Sigmoid colon (tissue), 7 donors: ENCODE data around the gene ANKRD45. TPM values are rescaled to one million over a fixed set of nuclear protein-coding genes. Genes with fewer than 3 reads are reported as not detected.
"Not testable (repeated sequence)": the region's sequence is repeated elsewhere in the genome, so short reads cannot be mapped to it uniquely, and the experiment has no call there.

Experiments
- DNase-seq: peaks from one replicate; pipeline ENCODE4 v3.0.0-alpha.2; 2019
- H3K27ac ChIP-seq, 4 donors: fragments of 200-600 bp; sonication (generic); one replicate each; pipeline ENCODE4 v1.5.1; 2016 to 2019; ENCODE audit warnings: mild to moderate bottlenecking in 1 of 4
- H3K27me3 ChIP-seq, 3 donors: fragments of 200-600 bp; sonication (generic); one replicate each; pipeline ENCODE4 v1.5.1; 2019; ENCODE audit warnings: mild to moderate bottlenecking in 1 of 3
- H3K36me3 ChIP-seq, 4 donors: fragments of 200-600 bp; sonication (generic); one replicate each; pipeline ENCODE4 v1.5.1; 2016 to 2019
- H3K4me1 ChIP-seq, 4 donors: fragments of 200-600 bp; sonication (generic); one replicate each; pipeline ENCODE4 v1.5.1; 2017 to 2019
- H3K4me3 ChIP-seq, 4 donors: fragments of 200-600 bp; sonication (generic); one replicate each; pipeline ENCODE4 v1.5.1; 2017 to 2019; ENCODE audit warnings: mild to moderate bottlenecking in 2 of 4, moderate library complexity in 1 of 4
- H3K9me3 ChIP-seq, 4 donors: fragments of 200-600 bp in 3 of 4; sonication (generic) in 3 of 4; one replicate each; pipeline versions ENCODE4 v1.5.1 to v1.6.1; 2013 to 2019
- EP300 ChIP-seq, 4 donors: sonication (generic); formaldehyde crosslinking; IDR thresholded peaks; one replicate each; pipeline ENCODE4 v1.6.1; 2017; ENCODE audit warnings: antibody characterized with exemption in 4 of 4
- POLR2A ChIP-seq, 2 donors: fragments of 450-650 bp; IDR thresholded peaks; one replicate each; pipeline ENCODE4 v1.6.1; 2016; ENCODE audit warnings: antibody characterized with exemption in 2 of 2, mild to moderate bottlenecking in 2 of 2, moderate library complexity in 2 of 2
- POLR2AphosphoS5 ChIP-seq, 4 donors: sonication (generic); formaldehyde crosslinking; IDR thresholded peaks; one replicate each; pipeline ENCODE4 v1.6.1; 2017; ENCODE audit warnings: antibody characterized with exemption in 4 of 4
- WGBS, 2 donors: extraction: QIAGEN DNeasy Blood & Tissue Kit; methylation state at CpG; one replicate each; pipeline ENCODE4 v1.1.7; 2013; 5-methylcytosine and 5-hydroxymethylcytosine counted together
- intact Hi-C: fragments of 100-400 bp; cut with DNase I; formaldehyde crosslinking; loops from one replicate; pipeline ENCODE4 v1.15.1; 2023
- polyA plus RNA-seq, 3 donors: library from polyadenylated mRNA; stranded (reverse); fragments of 200-250 nt; gene quantifications; one replicate each; pipeline ENCODE4 v1.2.3, GENCODE V29; 2013
- total RNA-seq, 4 donors: library from RNA; depleted of rRNA; stranded (reverse); fragments of >200 nt; gene quantifications; one replicate each; pipeline ENCODE4 v1.1.0, GENCODE V29; 2016
- TF ChIP-seq, protein P1 (sequence below), 4 experiments: fragments of 450-650 bp in 3 of 4; fragments of 200-600 bp in 1 of 4; IDR thresholded peaks; one replicate each; pipeline ENCODE4 v1.5.1; 2016 to 2019; ENCODE audit warnings: antibody characterized with exemption in 4 of 4, mild to moderate bottlenecking in 3 of 4, moderate library complexity in 2 of 4
- donor health status: healthy with polysubstance abuse.
- donor health status: Bipolar disorder and iron deficiency.
- donor health status: healthy.

Gene ANKRD45
- total and polyA plus RNA-seq, 7 donors = 0.27 to 0.92 (median 0.41) TPM; not detected in 2

DNA sequence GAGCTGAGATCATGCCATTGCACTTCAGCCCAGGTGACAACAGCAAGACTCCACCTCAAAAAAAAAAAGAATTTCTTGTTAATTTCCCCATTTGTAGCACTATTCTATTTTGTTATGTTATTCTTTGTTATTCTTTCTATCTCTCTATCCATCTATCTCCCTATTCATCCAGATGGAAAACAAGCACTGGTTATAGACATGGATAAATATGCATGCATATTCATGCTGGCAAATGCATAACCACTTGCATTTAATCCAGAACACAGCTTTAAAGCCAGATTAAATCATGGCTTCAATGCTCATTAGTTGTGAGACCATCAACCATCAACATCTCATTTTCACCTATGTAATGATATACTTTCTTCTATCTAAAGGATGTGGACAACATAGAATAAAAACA, 23.6 kb upstream of the ANKRD45 start:
- TF ChIP-seq, protein P1, sequence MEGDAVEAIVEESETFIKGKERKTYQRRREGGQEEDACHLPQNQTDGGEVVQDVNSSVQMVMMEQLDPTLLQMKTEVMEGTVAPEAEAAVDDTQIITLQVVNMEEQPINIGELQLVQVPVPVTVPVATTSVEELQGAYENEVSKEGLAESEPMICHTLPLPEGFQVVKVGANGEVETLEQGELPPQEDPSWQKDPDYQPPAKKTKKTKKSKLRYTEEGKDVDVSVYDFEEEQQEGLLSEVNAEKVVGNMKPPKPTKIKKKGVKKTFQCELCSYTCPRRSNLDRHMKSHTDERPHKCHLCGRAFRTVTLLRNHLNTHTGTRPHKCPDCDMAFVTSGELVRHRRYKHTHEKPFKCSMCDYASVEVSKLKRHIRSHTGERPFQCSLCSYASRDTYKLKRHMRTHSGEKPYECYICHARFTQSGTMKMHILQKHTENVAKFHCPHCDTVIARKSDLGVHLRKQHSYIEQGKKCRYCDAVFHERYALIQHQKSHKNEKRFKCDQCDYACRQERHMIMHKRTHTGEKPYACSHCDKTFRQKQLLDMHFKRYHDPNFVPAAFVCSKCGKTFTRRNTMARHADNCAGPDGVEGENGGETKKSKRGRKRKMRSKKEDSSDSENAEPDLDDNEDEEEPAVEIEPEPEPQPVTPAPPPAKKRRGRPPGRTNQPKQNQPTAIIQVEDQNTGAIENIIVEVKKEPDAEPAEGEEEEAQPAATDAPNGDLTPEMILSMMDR (IDR thresholded peaks at IDR 0.05) = no peak
- TF ChIP-seq POLR2A (IDR thresholded peaks at IDR 0.05) = no peak
- TF ChIP-seq POLR2AphosphoS5 (IDR thresholded peaks at IDR 0.05) = no peak
- TF ChIP-seq EP300 (IDR thresholded peaks at IDR 0.05) = no peak
- Histone ChIP-seq H3K4me1 (no peaks in the 10 kb centered on the region), H3K27ac (no peak overlapping the region)

DNA sequence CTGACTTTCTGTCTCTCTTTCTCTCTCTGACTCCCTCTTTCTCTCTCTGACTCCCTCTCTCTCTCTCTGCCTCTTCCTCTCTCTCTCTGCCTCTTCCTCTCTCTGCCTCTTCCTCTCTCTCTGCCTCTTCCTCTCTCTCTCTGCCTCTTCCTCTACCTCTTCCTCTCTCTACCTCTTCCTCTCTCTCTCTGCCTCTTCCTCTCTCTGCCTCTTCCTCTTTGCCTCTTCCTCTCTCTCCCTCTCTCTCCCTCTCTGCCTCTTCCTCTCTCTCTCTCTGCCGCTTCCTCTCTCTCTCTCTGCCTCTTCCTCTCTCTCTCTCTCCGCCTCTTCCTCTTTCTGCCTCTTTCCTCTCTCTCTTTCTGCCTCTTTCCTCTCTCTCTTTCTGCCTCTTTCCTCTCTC, 18.6 kb upstream of the ANKRD45 start:
- TF ChIP-seq POLR2A (IDR thresholded peaks at IDR 0.05) (no peak), POLR2AphosphoS5 (IDR thresholded peaks at IDR 0.05) (no peak), EP300 (IDR thresholded peaks at IDR 0.05) (no peak)
- TF ChIP-seq, protein P1 (IDR thresholded peaks at IDR 0.05) = no peak
- intact Hi-C loops = no loop called here

More for the DNA sequence above, 23.6 kb upstream of the ANKRD45 start:
- Histone ChIP-seq H3K4me3 (no peak overlapping the region), H3K36me3 (no peaks in the 10 kb centered on the region), H3K9me3 (no peaks in the 10 kb centered on the region), H3K27me3 (no peaks in the 10 kb centered on the region)
- DNase-seq = no peak
- intact Hi-C loops = no loop called here

DNA sequence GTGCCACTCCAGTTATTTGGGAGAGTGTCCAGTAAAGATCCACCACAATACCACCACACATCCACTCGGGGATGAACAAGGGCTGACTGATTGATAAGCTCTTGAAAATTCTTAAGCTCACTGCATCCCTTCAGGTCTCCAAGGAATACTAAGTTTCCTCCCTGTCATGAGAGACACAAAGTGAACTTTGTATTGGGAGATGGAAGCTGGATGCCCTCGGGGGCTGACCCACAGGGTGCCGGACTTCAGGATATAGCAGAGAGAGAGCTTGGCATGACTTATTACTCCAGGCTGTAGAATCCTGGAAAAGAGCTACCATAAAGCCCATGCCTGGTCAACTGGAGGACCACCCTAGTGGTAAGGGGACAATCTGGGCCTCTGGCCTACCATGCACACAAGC, 15.5 kb upstream of the ANKRD45 start:
- H3K4me1 ChIP-seq, H3K9me3 ChIP-seq, H3K27me3 ChIP-seq, H3K4me3 ChIP-seq, intact Hi-C loops, H3K36me3 ChIP-seq, DNase-seq, H3K27ac ChIP-seq: not testable (repeated sequence)
- 89 to 92% methylated on average over 3 of the region's 3 CpGs for WGBS, 2 donors

More for the DNA sequence above, 18.6 kb upstream of the ANKRD45 start:
- Histone ChIP-seq H3K9me3 (no peaks in the 10 kb centered on the region), H3K27me3 (no peaks in the 10 kb centered on the region), H3K36me3 (no peaks in the 10 kb centered on the region), H3K27ac (no peak overlapping the region), H3K4me1 (no peaks in the 10 kb centered on the region), H3K4me3 (no peak overlapping the region)
- no peak for DNase-seq
- 91 to 94% methylated on average over 2 of the region's 2 CpGs for WGBS, 2 donors

DNA sequence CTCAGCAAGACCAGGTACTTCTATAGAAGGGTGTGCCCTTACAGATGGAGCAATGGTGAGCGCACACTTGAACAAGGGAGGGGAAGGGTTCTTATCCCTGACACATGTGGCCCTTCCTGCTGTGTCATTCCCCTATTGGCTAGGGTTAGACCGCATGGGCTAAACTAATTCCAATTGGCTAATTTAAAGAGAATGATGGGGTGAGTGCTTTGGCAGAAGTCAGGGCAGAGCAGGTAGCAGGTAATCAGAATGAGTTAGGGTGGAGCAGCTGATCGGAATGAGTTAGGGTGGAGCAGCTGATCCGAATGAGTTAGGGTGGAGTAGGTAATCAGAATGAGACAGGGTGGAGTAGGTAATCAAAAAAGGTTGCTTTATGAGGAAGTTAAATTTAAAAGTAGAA, 14.2 kb upstream of the ANKRD45 start:
- DNase-seq, H3K4me3 ChIP-seq, H3K27me3 ChIP-seq, intact Hi-C loops, H3K27ac ChIP-seq, H3K36me3 ChIP-seq, H3K4me1 ChIP-seq, H3K9me3 ChIP-seq: not testable (repeated sequence)
- 29 to 79% methylated on average over 4 of the region's 4 CpGs for WGBS, 2 donors

DNA sequence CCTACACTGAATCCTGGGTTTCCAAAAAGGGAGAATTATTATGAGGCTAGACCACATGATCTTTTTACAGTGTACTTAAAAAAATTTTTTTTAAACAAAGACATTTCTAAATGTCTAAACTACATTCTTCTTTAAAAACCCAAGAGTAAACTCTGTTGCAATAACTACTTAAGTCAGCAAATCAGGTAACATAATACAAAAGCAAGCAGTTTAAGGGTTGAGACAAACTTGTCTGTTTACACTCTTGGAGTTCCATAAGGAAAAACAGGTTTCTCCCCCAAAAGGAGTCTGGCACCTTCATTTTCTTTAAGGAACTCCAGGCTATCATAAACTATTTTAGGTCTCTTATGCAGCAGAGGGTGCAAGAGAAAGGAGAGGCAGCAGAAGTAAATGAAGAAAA, 12.5 kb upstream of the ANKRD45 start:
- Histone ChIP-seq H3K27ac (peak overlapping the region in 2 of 4 donors; percentile 29 to 41), H3K4me1 (no peaks in the 10 kb centered on the region), H3K27me3 (no peaks in the 10 kb centered on the region), H3K4me3 (no peak overlapping the region), H3K9me3 (no peaks in the 10 kb centered on the region), H3K36me3 (no peaks in the 10 kb centered on the region)
- TF ChIP-seq, protein P1 (IDR thresholded peaks at IDR 0.05) = no peak
- TF ChIP-seq EP300 (IDR thresholded peaks at IDR 0.05) (no peak), POLR2AphosphoS5 (IDR thresholded peaks at IDR 0.05) (no peak), POLR2A (IDR thresholded peaks at IDR 0.05) (no peak)
- DNase-seq = no peak
- intact Hi-C loops = no loop called here

DNA sequence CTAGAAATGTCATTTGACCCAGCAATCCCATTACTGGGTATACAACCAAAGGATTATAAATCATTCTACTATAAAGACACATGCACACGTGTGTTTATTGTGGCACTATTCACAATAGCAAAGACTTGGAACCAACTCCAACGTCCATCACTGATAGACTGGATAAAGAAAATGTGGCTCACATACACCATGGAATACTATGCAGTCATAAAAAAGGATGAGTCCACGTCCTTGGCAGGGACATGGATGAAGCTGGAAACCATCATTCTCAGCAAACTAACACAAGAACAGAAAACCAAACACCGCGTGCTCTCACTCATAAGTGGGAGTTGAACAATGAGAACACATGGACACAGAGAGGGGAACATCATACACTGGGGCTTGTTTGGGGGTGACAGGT, 10.5 kb upstream of the ANKRD45 start:
- H3K27ac ChIP-seq, H3K36me3 ChIP-seq, DNase-seq, H3K4me1 ChIP-seq, H3K27me3 ChIP-seq, intact Hi-C loops, H3K9me3 ChIP-seq, H3K4me3 ChIP-seq: not testable (repeated sequence)
- 74 to 89% methylated on average over 5 of the region's 5 CpGs for WGBS, 2 donors

DNA sequence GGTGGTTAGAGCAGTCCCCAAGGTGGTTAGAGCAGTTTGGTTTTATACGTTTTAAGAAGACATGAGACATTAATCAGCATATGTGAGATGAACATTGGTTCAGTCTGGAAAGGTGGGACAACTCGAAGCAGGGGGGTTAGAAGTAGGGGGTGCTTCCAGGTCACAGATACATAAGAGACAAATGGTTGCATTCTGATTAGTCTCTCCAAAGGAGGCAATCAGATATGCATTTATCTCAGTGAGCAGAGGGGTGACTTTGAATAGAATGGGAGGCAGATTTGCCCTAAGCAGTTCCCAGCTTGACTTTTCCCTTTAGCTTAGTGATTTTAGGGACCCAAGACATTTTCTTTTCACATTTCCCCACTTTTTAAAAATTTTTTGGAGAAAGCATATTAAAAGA, 4.8 kb upstream of the ANKRD45 start:
- H3K27me3 ChIP-seq, H3K9me3 ChIP-seq, DNase-seq, H3K4me1 ChIP-seq, intact Hi-C loops, H3K36me3 ChIP-seq, H3K27ac ChIP-seq, H3K4me3 ChIP-seq: not testable (repeated sequence)
- WGBS, 2 donors = 82% methylated on average over 2 of the region's 2 CpGs
